GM12874 (cell line): ENCODE measurements around the gene KIRREL3.

Source experiments
- TF ChIP-seq, protein P1 (sequence below): IDR thresholded peaks from 2 replicates; pipeline ENCODE4 v1.5.1; 2011; ENCODE audit warnings: low read depth, mild to moderate bottlenecking, control low read depth, low read length, moderate library complexity; ENCODE audit not compliant: insufficient read depth

The KIRREL3 gene

GRCh38 chr11:126710804-126711399, 289.7 kb downstream of the KIRREL3 start:
- TF ChIP-seq, protein P1, sequence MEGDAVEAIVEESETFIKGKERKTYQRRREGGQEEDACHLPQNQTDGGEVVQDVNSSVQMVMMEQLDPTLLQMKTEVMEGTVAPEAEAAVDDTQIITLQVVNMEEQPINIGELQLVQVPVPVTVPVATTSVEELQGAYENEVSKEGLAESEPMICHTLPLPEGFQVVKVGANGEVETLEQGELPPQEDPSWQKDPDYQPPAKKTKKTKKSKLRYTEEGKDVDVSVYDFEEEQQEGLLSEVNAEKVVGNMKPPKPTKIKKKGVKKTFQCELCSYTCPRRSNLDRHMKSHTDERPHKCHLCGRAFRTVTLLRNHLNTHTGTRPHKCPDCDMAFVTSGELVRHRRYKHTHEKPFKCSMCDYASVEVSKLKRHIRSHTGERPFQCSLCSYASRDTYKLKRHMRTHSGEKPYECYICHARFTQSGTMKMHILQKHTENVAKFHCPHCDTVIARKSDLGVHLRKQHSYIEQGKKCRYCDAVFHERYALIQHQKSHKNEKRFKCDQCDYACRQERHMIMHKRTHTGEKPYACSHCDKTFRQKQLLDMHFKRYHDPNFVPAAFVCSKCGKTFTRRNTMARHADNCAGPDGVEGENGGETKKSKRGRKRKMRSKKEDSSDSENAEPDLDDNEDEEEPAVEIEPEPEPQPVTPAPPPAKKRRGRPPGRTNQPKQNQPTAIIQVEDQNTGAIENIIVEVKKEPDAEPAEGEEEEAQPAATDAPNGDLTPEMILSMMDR: no peak

DNA sequence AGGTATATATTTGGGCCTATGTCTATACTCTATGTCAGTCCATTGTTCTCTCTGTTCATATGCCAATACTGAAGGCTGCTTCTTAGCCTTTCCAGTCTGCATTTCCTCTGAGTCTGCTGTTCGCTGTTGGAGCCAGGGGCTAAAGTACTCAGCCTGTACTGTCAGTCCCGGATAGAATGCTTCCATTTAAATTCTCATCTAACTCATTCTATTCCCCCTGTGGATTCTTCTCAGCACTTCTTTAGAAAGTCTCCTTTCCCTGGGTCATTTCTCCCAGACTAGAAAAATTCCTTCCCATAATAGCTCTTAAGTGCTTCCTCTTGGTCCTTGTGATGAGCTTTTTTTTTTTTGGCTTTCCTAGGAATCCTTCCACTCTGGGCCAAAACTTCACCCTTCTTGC, 293.1 kb downstream of the KIRREL3 start:
- TF ChIP-seq, protein P1: no peak

DNA sequence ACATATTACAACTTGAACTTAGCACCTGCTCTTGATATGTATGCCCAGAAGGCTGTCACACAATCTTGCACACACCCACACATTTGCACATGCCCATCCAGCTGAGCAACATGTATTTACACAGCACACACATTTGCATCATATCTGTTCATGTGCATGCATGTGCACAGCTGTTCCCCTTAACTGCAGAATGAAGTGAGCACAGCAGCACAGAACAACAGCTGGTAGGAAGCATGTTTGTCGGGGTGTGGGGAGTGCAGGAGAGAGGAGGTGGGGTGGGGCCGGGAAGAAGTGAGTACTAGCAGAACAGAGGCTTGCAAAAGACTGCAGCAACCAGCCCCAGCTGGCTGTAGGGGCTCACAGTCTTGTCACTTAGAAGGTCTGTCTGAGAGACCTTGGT, 296.5 kb downstream of the KIRREL3 start:
- TF ChIP-seq, protein P1: no peak

- TF ChIP-seq, protein P1: no peak
Observed at GRCh38 chr11:126703662-126704061, 296.9 kb downstream of the KIRREL3 start.

DNA sequence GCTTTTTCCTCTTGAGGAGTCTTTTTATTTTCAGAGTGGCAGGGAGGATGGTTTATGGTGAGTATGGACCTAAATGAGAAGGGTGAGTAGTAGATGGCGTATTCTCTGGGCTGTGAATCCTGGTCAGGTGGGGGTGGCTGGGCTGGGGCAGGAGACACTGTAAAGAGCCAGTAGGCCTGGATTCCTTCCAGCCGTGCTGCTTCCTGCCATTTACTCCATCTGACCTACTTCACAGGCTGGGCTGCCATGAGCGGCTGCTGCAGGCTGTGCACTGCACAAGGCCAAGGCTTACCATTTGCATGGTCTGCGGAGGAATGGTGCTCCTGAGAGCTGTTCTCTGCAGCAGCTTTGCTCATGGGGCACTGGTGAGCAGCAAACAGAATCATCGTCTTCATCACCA, 297.6 kb downstream of the KIRREL3 start:
- TF ChIP-seq, protein P1: no peak

- TF ChIP-seq, protein P1: no peak
Observed at GRCh38 chr11:126702165-126702720, 298.3 kb downstream of the KIRREL3 start.

DNA sequence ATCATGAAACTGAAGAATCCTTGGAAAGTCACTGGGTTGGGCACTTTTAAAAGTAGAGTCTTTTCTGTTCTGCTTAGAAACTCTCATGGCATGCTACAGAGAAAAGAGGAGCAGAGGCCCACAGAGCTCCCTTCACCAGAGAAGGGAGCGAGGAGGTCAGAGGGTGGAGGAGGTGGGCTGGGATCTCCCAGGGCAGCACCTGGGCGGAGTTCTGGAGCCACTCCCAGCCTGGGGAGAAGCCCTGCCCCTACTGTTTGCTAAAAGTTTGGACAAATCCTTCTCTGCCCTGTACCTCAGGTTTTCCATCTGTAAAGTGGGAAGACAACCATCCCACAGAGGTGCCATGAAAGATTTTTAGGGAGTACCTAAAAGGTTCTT, 299.1 kb downstream of the KIRREL3 start:
- TF ChIP-seq, protein P1: no peak
